ENCODE results near the gene KLHL29.

KLHL29 gene

DNA sequence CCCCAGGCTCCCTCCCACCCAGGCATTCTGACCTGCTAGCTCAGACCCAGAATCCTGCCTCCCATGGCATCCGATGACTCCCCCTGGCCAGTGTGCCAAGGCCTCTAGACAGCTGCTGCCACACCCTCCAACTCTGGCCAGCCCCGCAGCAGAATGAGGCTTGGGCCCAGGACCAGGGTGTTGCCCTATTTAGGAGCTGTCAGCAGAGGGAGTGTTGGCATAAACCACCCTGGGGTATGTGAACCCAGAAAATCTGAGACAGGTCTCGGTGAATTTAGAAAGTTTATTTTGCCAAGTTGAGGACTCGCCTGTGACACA is 134.3 kb downstream of the KLHL29 start:
- Histone ChIP-seq H3K9ac (ENCODE audit: low read length) (no peak overlapping the region), H3K4me1 (ENCODE audit: low read length) (no peaks in the 10 kb centered on the region), H3K36me3 (replicated peaks; ENCODE audit: insufficient read depth, low read length) (no peaks in the 10 kb centered on the region), H4K20me1 (ENCODE audit: insufficient read depth, low read length) (no peaks in the 10 kb centered on the region), H2AFZ (ENCODE audit: low read length) (no peak overlapping the region), H3K27me3 (replicated peaks; ENCODE audit: insufficient read depth, low read length) (no peaks in the 10 kb centered on the region), H3K79me2 (ENCODE audit: low read length) (no peaks in the 10 kb centered on the region), H3F3A (ENCODE audit: insufficient read depth, low read length) (no peaks in the 10 kb centered on the region), H3K4me2 (ENCODE audit: low read depth, low read length) (no peak overlapping the region), H3K9me3 (replicated peaks; ENCODE audit: insufficient read depth, low read length) (no peaks in the 10 kb centered on the region), H3K4me3 (ENCODE audit: low read length) (no peak overlapping the region), H3K27ac (ENCODE audit: low read length) (no peak overlapping the region), H3K9me2 (replicated peaks; ENCODE audit: insufficient read depth, low read length) (no peaks in the 10 kb centered on the region)
- TF ChIP-seq EZH2 (optimal IDR thresholded peaks at IDR 0.05; ENCODE audit: low read depth, low read length) (no peak), EZH2phosphoT487 (IDR thresholded peaks at IDR 0.05; ENCODE audit: low read length) (no peak)
- TF ChIP-seq, protein P1, sequence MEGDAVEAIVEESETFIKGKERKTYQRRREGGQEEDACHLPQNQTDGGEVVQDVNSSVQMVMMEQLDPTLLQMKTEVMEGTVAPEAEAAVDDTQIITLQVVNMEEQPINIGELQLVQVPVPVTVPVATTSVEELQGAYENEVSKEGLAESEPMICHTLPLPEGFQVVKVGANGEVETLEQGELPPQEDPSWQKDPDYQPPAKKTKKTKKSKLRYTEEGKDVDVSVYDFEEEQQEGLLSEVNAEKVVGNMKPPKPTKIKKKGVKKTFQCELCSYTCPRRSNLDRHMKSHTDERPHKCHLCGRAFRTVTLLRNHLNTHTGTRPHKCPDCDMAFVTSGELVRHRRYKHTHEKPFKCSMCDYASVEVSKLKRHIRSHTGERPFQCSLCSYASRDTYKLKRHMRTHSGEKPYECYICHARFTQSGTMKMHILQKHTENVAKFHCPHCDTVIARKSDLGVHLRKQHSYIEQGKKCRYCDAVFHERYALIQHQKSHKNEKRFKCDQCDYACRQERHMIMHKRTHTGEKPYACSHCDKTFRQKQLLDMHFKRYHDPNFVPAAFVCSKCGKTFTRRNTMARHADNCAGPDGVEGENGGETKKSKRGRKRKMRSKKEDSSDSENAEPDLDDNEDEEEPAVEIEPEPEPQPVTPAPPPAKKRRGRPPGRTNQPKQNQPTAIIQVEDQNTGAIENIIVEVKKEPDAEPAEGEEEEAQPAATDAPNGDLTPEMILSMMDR (IDR thresholded peaks at IDR 0.05; ENCODE audit: low read length), result no peak
- DNase-seq, result no peak

DNA sequence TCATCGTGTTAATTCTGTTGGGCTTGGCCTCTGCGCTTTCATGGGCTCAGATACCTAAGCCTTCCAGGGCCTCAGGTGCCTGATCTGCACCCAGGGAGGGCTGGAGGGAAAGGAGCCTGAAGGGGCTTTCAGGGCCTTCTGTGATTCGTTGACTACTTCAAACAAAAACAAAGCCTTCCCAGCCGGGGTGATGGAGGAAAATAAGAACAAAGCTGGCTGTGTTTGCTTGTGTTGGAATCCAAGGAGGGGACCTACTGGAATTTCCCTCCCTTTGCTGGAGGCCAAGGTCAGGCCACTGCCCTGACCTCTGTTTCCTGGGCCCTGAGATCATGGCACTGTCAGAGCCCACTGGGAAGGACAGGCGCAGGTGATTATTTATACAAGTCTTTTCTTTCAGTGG is 135.3 kb downstream of the KLHL29 start:
- no peak overlapping the region for H3K27ac ChIP-seq (ENCODE audit: low read length)
- H3K4me1 ChIP-seq (ENCODE audit: low read length), result no peaks in the 10 kb centered on the region
- H3K79me2 ChIP-seq (ENCODE audit: low read length), result no peaks in the 10 kb centered on the region
- H3K9ac ChIP-seq (ENCODE audit: low read length), result no peak overlapping the region
- no peaks in the 10 kb centered on the region for H4K20me1 ChIP-seq (ENCODE audit: insufficient read depth, low read length)
- H3F3A ChIP-seq (ENCODE audit: insufficient read depth, low read length), result no peaks in the 10 kb centered on the region
- no peaks in the 10 kb centered on the region for H3K9me3 ChIP-seq (replicated peaks; ENCODE audit: insufficient read depth, low read length)
- H3K36me3 ChIP-seq (replicated peaks; ENCODE audit: insufficient read depth, low read length), result no peaks in the 10 kb centered on the region
- H3K4me3 ChIP-seq (ENCODE audit: low read length), result no peak overlapping the region
- no peak for DNase-seq
- no peaks in the 10 kb centered on the region for H3K9me2 ChIP-seq (replicated peaks; ENCODE audit: insufficient read depth, low read length)
- H3K4me2 ChIP-seq (ENCODE audit: low read depth, low read length), result no peak overlapping the region
- no peaks in the 10 kb centered on the region for H3K27me3 ChIP-seq (replicated peaks; ENCODE audit: insufficient read depth, low read length)
- H2AFZ ChIP-seq (ENCODE audit: low read length), result no peak overlapping the region
- TF ChIP-seq EZH2 (optimal IDR thresholded peaks at IDR 0.05; ENCODE audit: low read depth, low read length) (no peak), EZH2phosphoT487 (IDR thresholded peaks at IDR 0.05; ENCODE audit: low read length) (no peak)
- TF ChIP-seq, protein P1 (IDR thresholded peaks at IDR 0.05; ENCODE audit: low read length), result no peak

DNA sequence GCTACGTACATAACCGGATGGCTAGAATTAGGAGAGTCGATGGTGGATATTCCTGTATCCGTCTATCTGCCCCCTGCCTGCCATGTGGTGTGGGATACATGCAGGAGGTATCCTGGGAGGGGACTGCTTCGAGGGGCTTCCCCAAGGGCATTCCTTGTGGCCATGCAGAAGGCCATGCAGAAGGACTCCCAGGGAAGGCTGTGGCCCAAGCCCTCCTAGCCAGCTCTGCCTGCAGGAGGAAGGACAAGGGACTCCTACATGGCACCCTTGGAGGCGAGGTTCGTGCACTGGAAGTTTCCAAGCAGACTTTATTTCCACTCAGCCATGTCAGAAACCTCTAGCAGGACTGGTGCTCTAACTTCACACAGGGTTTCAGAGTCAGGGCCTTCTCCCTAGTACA is 136.1 kb downstream of the KLHL29 start:
- H3K9me2 ChIP-seq (replicated peaks; ENCODE audit: insufficient read depth, low read length), result no peaks in the 10 kb centered on the region
- no peak overlapping the region for H3K4me2 ChIP-seq (ENCODE audit: low read depth, low read length)
- no peak overlapping the region for H2AFZ ChIP-seq (ENCODE audit: low read length)
- no peaks in the 10 kb centered on the region for H3K9me3 ChIP-seq (replicated peaks; ENCODE audit: insufficient read depth, low read length)
- H3K79me2 ChIP-seq (ENCODE audit: low read length), result no peaks in the 10 kb centered on the region
- no peaks in the 10 kb centered on the region for H3K4me1 ChIP-seq (ENCODE audit: low read length)
- H3K36me3 ChIP-seq (replicated peaks; ENCODE audit: insufficient read depth, low read length), result no peaks in the 10 kb centered on the region
- H3F3A ChIP-seq (ENCODE audit: insufficient read depth, low read length), result no peaks in the 10 kb centered on the region
- no peak for DNase-seq
- H3K9ac ChIP-seq (ENCODE audit: low read length), result no peak overlapping the region
- no peak for TF ChIP-seq EZH2phosphoT487 (IDR thresholded peaks at IDR 0.05; ENCODE audit: low read length)
- no peak for TF ChIP-seq EZH2 (optimal IDR thresholded peaks at IDR 0.05; ENCODE audit: low read depth, low read length)
- TF ChIP-seq, protein P1 (IDR thresholded peaks at IDR 0.05; ENCODE audit: low read length), result no peak
- no peaks in the 10 kb centered on the region for H3K27me3 ChIP-seq (replicated peaks; ENCODE audit: insufficient read depth, low read length)
- H3K27ac ChIP-seq (ENCODE audit: low read length), result no peak overlapping the region
- H3K4me3 ChIP-seq (ENCODE audit: low read length), result no peak overlapping the region
- H4K20me1 ChIP-seq (ENCODE audit: insufficient read depth, low read length), result no peaks in the 10 kb centered on the region
